GM23248 (cell line): ENCODE data around the gene FANCE.

Experiments
- EZH2 ChIP-seq: fragments of 200-600 bp; sonication (generic); IDR thresholded peaks from 2 replicates; pipeline ENCODE4 v1.6.1; 2018; ENCODE audit warnings: antibody characterized with exemption, mild to moderate bottlenecking; ENCODE audit not compliant: insufficient read depth, poor library complexity, severe bottlenecking
- EZH2phosphoT487 ChIP-seq: fragments of 200-600 bp; sonication (generic); IDR thresholded peaks from 2 replicates; pipeline ENCODE4 v1.6.1; 2018; ENCODE audit warnings: antibody characterized with exemption, moderate library complexity, mild to moderate bottlenecking, low read depth; ENCODE audit not compliant: insufficient read depth

GRCh38 chr6:35465646-35466045 is 13.5 kb downstream of the FANCE start:
- TF ChIP-seq EZH2phosphoT487, result no peak
- no peak for TF ChIP-seq EZH2
